HS-27A (cell line): ENCODE results near the gene MAPK10.
"Not testable (repeated sequence)": the region's sequence is repeated elsewhere in the genome, so short reads cannot be mapped to it uniquely, and the experiment has no call there.

Experiments
- DNase-seq: peaks from one replicate; pipeline ENCODE4 v3.0.0-alpha.2; 2012; ENCODE audit warnings: low read depth, missing footprints

The MAPK10 gene

GRCh38 chr4:85968945-85969819, 390.7 kb downstream of the MAPK10 start:
- no peak for DNase-seq

GRCh38 chr4:85967872-85968271, 392.0 kb downstream of the MAPK10 start:
- no peak for DNase-seq

GRCh38 chr4:85966373-85966772, 393.5 kb downstream of the MAPK10 start:
- DNase-seq, result no peak

GRCh38 chr4:85965529-85965928, 394.3 kb downstream of the MAPK10 start:
- DNase-seq, result no peak

- not testable (repeated sequence) for DNase-seq
These were observed 394.8 kb downstream of the MAPK10 start for GRCh38 chr4:85965017-85965416.

GRCh38 chr4:85964298-85964697, 395.6 kb downstream of the MAPK10 start:
- no peak for DNase-seq

GRCh38 chr4:85963231-85963630, 396.6 kb downstream of the MAPK10 start:
- DNase-seq, result no peak

GRCh38 chr4:85961887-85962286, 398.0 kb downstream of the MAPK10 start:
- DNase-seq, result no peak

GRCh38 chr4:85956293-85956945, 403.4 kb downstream of the MAPK10 start:
- no peak for DNase-seq

- no peak for DNase-seq
These were observed 404.1 kb downstream of the MAPK10 start for GRCh38 chr4:85955620-85956292.

GRCh38 chr4:85953651-85954018, 406.2 kb downstream of the MAPK10 start:
- no peak for DNase-seq

- no peak for DNase-seq
These were observed 406.7 kb downstream of the MAPK10 start for GRCh38 chr4:85952972-85953650.

- no peak for DNase-seq
These were observed 407.3 kb downstream of the MAPK10 start for GRCh38 chr4:85952528-85952927.

- DNase-seq, result no peak
These were observed 408.8 kb downstream of the MAPK10 start for GRCh38 chr4:85951099-85951498.

GRCh38 chr4:85946821-85947220, 413.0 kb downstream of the MAPK10 start:
- DNase-seq, result no peak

- DNase-seq, result no peak
These were observed 417.7 kb downstream of the MAPK10 start for GRCh38 chr4:85942107-85942506.

GRCh38 chr4:85940151-85940550, 419.7 kb downstream of the MAPK10 start:
- no peak for DNase-seq
